ENCODE measurements around the gene PIP5K1A. TPM values are rescaled to one million over a fixed set of nuclear protein-coding genes. Genes with fewer than 3 reads are reported as not detected.

PIP5K1A gene
- total and polyA plus RNA-seq, 2 of the 8 experiments (the other 6 are each of a cell fraction or from before 2014, with no cell fraction given), result 87.5 to 105 TPM

DNA sequence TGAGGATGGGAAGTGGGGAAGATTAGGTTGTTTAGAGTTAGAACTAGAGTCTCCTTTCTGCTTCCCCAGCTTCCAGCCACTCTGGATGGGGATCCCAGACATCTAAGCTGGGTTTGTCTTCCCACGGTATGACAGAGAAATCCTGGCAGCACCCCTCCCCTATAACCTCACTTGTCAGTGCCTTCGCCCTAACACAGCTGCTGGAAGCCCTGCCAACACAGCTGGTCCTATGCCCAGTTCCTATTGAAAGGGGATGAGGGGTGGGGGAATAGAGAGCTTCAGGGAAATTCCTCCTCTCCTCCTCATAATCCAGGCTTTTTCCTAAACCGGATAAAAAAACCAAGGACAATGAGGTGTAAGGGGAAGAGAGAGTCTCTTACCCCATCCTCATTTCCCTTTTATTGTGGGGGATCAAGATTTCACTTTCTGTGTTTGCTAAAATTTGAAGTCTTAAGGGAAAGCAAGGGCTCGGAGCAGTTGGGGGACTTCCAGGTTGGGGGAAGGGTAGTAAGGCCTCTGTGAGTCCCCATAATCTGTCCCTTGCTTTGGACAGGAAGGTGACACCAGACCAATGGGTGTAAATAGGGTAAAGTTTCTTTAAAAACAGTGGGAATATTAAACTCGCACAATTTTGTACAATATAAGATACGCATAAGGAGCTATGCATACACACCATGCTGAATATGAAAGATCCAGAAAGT is 23.2 kb upstream of the PIP5K1A start (continued):
- TF ChIP-seq NRF1 (IDR thresholded peaks at IDR 0.05; ENCODE audit: low read depth, low read length), result no peak
- TF ChIP-seq HDAC6 (IDR thresholded peaks at IDR 0.05; ENCODE audit: low read depth, low read length), result no peak
- TF ChIP-seq GTF2F1 (IDR thresholded peaks at IDR 0.05; ENCODE audit: borderline replicate concordance, low read depth, low read length), result no peak
- no peak for TF ChIP-seq TBP (IDR thresholded peaks at IDR 0.05; ENCODE audit: low read depth, low read length)
- TF ChIP-seq YY1 (IDR thresholded peaks at IDR 0.05; ENCODE audit: low read depth, low read length), result no peak

All from H1 (cell line).